ENCODE data around the gene GGA1. TPM values are rescaled to one million over a fixed set of nuclear protein-coding genes. Genes with fewer than 3 reads are reported as not detected.
A peak's percentile ranks its signal among the peaks of the same experiment; 100 is the strongest.

The GGA1 gene
- total RNA-seq, 1 donor from 2014 or later = 27.5 TPM

DNA sequence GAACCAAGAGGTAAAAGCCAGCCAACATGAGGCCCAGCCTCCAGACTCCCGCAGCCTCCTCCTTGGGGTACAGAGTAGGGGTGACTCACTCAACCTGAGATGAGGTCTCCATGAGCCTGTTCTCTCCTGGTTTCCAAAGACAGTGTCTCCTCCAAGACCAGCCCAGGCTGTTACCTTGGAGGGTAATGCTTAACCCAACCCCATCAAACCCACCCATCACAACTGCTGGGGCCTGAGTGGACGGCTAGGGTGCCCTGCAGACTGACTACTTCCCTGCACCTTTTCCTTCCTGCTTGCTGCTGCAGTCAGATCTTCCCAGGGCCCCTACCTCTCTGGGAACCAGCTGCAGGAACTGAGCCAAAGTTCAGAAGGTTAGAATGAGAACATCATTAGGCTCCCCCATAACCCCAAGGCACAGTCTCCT lies 72.4 kb downstream of the GGA1 start:
- Histone ChIP-seq H3K36me3 (peaks cover 24% of the 10 kb centered on the region), H3K27ac (replicated peaks) (peak overlapping the region; percentile 48), H3K9me3 (replicated peaks) (no peaks in the 10 kb centered on the region), H3K27me3 (ENCODE audit: low read depth) (no peaks in the 10 kb centered on the region), H3K4me1 (peaks cover 53% of the 10 kb centered on the region), H3K4me3 (no peak overlapping the region)
- no peak for TF ChIP-seq CTCF (IDR thresholded peaks at IDR 0.05; ENCODE audit: borderline replicate concordance)
- intact Hi-C loops (cut with micrococcal nuclease) = no loop called here
- DNase-seq = no peak

DNA sequence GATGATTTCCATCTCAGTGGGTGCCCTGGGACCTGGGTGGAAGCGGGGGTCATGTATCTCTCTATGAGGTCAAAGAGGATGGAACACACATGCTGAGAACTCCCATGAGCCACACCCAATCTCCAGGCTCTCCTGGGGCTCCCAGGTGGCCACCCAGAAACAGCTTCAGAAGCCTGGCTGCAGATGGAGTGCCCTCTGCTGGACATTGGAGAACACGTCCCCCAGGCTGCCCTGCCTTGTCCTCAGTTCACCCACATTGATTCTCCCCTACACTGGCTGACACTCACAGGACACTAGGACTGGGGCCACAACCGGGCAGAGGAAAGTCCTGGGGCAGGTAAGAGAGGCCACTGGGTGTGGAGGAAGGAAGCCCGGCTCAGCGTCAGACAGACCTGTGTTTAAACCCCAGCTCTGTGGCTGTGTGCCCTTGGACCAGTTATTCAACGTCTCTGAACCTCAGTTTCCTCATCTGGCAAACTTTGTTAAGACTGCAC lies 73.0 kb downstream of the GGA1 start:
- Histone ChIP-seq H3K27me3 (ENCODE audit: low read depth) (no peaks in the 10 kb centered on the region), H3K9me3 (replicated peaks) (no peaks in the 10 kb centered on the region), H3K27ac (replicated peaks) (peak overlapping the region; percentile 48), H3K4me3 (no peak overlapping the region), H3K4me1 (peaks cover 52% of the 10 kb centered on the region), H3K36me3 (peaks cover 24% of the 10 kb centered on the region)
- DNase-seq = peak; percentile 61
- peak; percentile 94 for TF ChIP-seq CTCF (IDR thresholded peaks at IDR 0.05; ENCODE audit: borderline replicate concordance)
- intact Hi-C loops (cut with micrococcal nuclease) = no loop called here

Other genes with a start within 250 kb of the GGA1 start
- gene ELFN2, start 181.4 kb upstream of the GGA1 start, total RNA-seq = not detected
- gene MFNG, start 122.5 kb upstream of the GGA1 start, total RNA-seq = 11.8 TPM
- gene CARD10, start 89.4 kb upstream of the GGA1 start, total RNA-seq = 9.0 TPM
- gene CDC42EP1, start 48.4 kb upstream of the GGA1 start, total RNA-seq = 17.7 TPM
- gene LGALS2, start 28.7 kb upstream of the GGA1 start, total RNA-seq = not detected
- gene SH3BP1, start 30.8 kb downstream of the GGA1 start, total RNA-seq = 2.5 TPM
- 23.9 TPM for gene PDXP, start 49.9 kb downstream of the GGA1 start, total RNA-seq
- 843 TPM for gene LGALS1, start 66.8 kb downstream of the GGA1 start, total RNA-seq
- 12.8 TPM for gene NOL12, start 77.5 kb downstream of the GGA1 start, total RNA-seq
- gene TRIOBP, start 88.2 kb downstream of the GGA1 start, total RNA-seq = 86.5 TPM
- gene GCAT, start 199.1 kb downstream of the GGA1 start, total RNA-seq = 42.7 TPM
- gene GALR3, start 214.5 kb downstream of the GGA1 start, total RNA-seq = not detected
- 19.4 TPM for gene ANKRD54, start 235.5 kb downstream of the GGA1 start, total RNA-seq
- gene EIF3L, start 240.6 kb downstream of the GGA1 start, total RNA-seq = 379 TPM